ENCODE data around the gene SERPINB1.

The SERPINB1 gene

GRCh38 chr6:2850538-2851113 is 9.0 kb upstream of the SERPINB1 start:
- Histone ChIP-seq H3K4me1 (ENCODE audit: control insufficient read depth, low read length) (peaks cover 95% of the 10 kb centered on the region), H3K9me2 (replicated peaks; ENCODE audit: control insufficient read depth, low read length) (no peaks in the 10 kb centered on the region), H3K4me2 (ENCODE audit: low read length) (peak overlapping the region; percentile 90), H3K9me3 (ENCODE audit: control insufficient read depth, insufficient read depth, low read length) (no peaks in the 10 kb centered on the region), H3K27me3 (ENCODE audit: control insufficient read depth, low read length) (no peaks in the 10 kb centered on the region), H4K20me1 (ENCODE audit: control insufficient read depth, insufficient read depth, low read depth, low read length) (no peaks in the 10 kb centered on the region), H3K79me2 (ENCODE audit: control insufficient read depth, low read length) (peaks cover 23% of the 10 kb centered on the region), H3K36me3 (ENCODE audit: control insufficient read depth, low read length) (peaks cover 10% of the 10 kb centered on the region), H3F3A (ENCODE audit: control insufficient read depth, insufficient read depth) (peaks cover 18% of the 10 kb centered on the region), H3K4me3 (ENCODE audit: low read length) (peak overlapping the region; percentile 87), H3K27ac (ENCODE audit: low read depth, low read length) (peak overlapping the region; percentile 90)
- TF ChIP-seq CTCF (IDR thresholded peaks at IDR 0.05; ENCODE audit: low read depth, low read length, poor library complexity, severe bottlenecking) (no peak), EZH2phosphoT487 (IDR thresholded peaks at IDR 0.05; ENCODE audit: borderline replicate concordance, low read length) (no peak)

GRCh38 chr6:2848851-2849250 is 7.2 kb upstream of the SERPINB1 start:
- H3K9me2 ChIP-seq (replicated peaks; ENCODE audit: control insufficient read depth, low read length) = no peaks in the 10 kb centered on the region
- H3K36me3 ChIP-seq (ENCODE audit: control insufficient read depth, low read length) = peaks cover 10% of the 10 kb centered on the region
- no peaks in the 10 kb centered on the region for H3K9me3 ChIP-seq (ENCODE audit: control insufficient read depth, insufficient read depth, low read length)
- H3K4me1 ChIP-seq (ENCODE audit: control insufficient read depth, low read length) = peaks cover 81% of the 10 kb centered on the region
- H3K27me3 ChIP-seq (ENCODE audit: control insufficient read depth, low read length) = no peaks in the 10 kb centered on the region
- TF ChIP-seq EZH2phosphoT487 (IDR thresholded peaks at IDR 0.05; ENCODE audit: borderline replicate concordance, low read length) (no peak), CTCF (IDR thresholded peaks at IDR 0.05; ENCODE audit: low read depth, low read length, poor library complexity, severe bottlenecking) (no peak)
- no peaks in the 10 kb centered on the region for H4K20me1 ChIP-seq (ENCODE audit: control insufficient read depth, insufficient read depth, low read depth, low read length)
- peaks cover 22% of the 10 kb centered on the region for H3F3A ChIP-seq (ENCODE audit: control insufficient read depth, insufficient read depth)
- H3K27ac ChIP-seq (ENCODE audit: low read depth, low read length) = peak overlapping the region; percentile 90
- peak overlapping the region; percentile 87 for H3K4me3 ChIP-seq (ENCODE audit: low read length)
- peaks cover 23% of the 10 kb centered on the region for H3K79me2 ChIP-seq (ENCODE audit: control insufficient read depth, low read length)
- H3K4me2 ChIP-seq (ENCODE audit: low read length) = peak overlapping the region; percentile 90

DNA sequence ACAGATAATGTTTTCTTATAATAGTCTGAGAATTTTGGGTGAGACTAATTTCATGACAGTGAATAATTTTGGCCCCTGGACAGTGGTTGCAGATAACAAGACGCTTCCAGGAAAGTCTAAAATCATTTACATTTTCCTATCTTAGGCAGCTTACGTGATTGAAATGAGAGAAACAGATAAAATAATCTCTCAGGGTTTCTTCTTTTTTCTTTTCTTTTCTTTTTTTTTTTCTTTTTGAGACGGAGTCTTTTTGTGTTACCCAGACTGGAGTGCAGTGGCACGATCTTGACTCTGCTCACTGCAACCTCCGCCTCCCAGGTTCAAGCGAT is 4.2 kb upstream of the SERPINB1 start:
- Histone ChIP-seq H3K9me3 (ENCODE audit: control insufficient read depth, insufficient read depth, low read length) (no peaks in the 10 kb centered on the region), H3K36me3 (ENCODE audit: control insufficient read depth, low read length) (peaks cover 8% of the 10 kb centered on the region), H3K27me3 (ENCODE audit: control insufficient read depth, low read length) (no peaks in the 10 kb centered on the region), H3K27ac (ENCODE audit: low read depth, low read length) (no peak overlapping the region), H3K4me1 (ENCODE audit: control insufficient read depth, low read length) (peaks cover 78% of the 10 kb centered on the region), H3K4me3 (ENCODE audit: low read length) (peak overlapping the region; percentile 49; the same call in 1 of the 2 replicates), H3F3A (ENCODE audit: control insufficient read depth, insufficient read depth) (peaks cover 27% of the 10 kb centered on the region), H4K20me1 (ENCODE audit: control insufficient read depth, insufficient read depth, low read depth, low read length) (no peaks in the 10 kb centered on the region), H3K9me2 (replicated peaks; ENCODE audit: control insufficient read depth, low read length) (no peaks in the 10 kb centered on the region), H3K4me2 (ENCODE audit: low read length) (peak overlapping the region; percentile 71), H3K79me2 (ENCODE audit: control insufficient read depth, low read length) (peaks cover 38% of the 10 kb centered on the region)
- TF ChIP-seq CTCF (IDR thresholded peaks at IDR 0.05; ENCODE audit: low read depth, low read length, poor library complexity, severe bottlenecking) = no peak
- TF ChIP-seq EZH2phosphoT487 (IDR thresholded peaks at IDR 0.05; ENCODE audit: borderline replicate concordance, low read length) = no peak

Measured in DOHH2 (cell line).